Measurements from ENCODE around the gene CUL7.

DNA sequence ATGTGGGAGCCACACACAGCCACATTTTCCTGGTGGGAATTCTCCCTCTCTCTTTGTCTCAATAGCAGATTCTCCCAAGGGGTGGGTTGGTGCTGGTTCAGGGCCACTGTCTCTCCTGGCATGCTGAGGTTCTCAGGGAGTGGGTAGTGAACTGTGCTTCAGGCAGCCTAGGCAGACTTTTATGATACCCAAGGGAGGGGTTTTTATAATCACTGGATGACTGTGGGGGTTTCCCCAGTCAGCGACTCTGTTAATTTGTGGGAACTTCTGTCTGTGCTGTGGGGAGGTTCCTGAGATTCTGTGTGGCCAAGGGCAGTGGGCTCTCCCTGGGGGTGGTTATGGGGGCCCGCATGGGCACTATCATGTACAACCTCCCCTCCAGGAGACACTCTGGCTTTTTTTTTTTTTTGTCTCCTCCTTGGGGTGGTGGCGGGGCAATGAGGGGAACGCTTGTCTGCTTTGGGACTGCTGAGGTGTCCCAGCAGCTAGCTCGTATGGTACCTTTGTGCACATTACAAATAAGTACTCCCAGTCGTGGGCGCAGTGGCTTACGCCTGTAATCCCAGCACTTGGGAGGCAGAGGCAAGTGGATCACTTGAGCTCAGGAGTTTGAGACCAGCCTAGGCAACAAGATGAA is 32.5 kb upstream of the CUL7 start:
- TF ChIP-seq, protein P1, sequence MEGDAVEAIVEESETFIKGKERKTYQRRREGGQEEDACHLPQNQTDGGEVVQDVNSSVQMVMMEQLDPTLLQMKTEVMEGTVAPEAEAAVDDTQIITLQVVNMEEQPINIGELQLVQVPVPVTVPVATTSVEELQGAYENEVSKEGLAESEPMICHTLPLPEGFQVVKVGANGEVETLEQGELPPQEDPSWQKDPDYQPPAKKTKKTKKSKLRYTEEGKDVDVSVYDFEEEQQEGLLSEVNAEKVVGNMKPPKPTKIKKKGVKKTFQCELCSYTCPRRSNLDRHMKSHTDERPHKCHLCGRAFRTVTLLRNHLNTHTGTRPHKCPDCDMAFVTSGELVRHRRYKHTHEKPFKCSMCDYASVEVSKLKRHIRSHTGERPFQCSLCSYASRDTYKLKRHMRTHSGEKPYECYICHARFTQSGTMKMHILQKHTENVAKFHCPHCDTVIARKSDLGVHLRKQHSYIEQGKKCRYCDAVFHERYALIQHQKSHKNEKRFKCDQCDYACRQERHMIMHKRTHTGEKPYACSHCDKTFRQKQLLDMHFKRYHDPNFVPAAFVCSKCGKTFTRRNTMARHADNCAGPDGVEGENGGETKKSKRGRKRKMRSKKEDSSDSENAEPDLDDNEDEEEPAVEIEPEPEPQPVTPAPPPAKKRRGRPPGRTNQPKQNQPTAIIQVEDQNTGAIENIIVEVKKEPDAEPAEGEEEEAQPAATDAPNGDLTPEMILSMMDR (conservative IDR thresholded peaks at IDR 0.05; ENCODE audit: low read length): no peak
- TF ChIP-seq EZH2phosphoT487 (IDR thresholded peaks at IDR 0.05; ENCODE audit: borderline replicate concordance, low read depth, low read length): no peak
